Glomerular endothelial cell (primary cell): ENCODE results near the gene IL3. TPM values are rescaled to one million over a fixed set of nuclear protein-coding genes. Genes with fewer than 3 reads are reported as not detected.

Experiments
- DNase-seq: peaks from one replicate; pipeline ENCODE4 v3.0.0-alpha.2; 2011; ENCODE audit warnings: low read depth, low spot score; ENCODE audit errors: extremely low read depth
- total RNA-seq: library from RNA; depleted of rRNA; stranded (reverse); fragments of >200 nt; gene quantifications from 2 replicates; pipeline ENCODE4 v1.2.3, GENCODE V29; 2015

The IL3 gene
- total RNA-seq = not detected in 2 replicates

DNA sequence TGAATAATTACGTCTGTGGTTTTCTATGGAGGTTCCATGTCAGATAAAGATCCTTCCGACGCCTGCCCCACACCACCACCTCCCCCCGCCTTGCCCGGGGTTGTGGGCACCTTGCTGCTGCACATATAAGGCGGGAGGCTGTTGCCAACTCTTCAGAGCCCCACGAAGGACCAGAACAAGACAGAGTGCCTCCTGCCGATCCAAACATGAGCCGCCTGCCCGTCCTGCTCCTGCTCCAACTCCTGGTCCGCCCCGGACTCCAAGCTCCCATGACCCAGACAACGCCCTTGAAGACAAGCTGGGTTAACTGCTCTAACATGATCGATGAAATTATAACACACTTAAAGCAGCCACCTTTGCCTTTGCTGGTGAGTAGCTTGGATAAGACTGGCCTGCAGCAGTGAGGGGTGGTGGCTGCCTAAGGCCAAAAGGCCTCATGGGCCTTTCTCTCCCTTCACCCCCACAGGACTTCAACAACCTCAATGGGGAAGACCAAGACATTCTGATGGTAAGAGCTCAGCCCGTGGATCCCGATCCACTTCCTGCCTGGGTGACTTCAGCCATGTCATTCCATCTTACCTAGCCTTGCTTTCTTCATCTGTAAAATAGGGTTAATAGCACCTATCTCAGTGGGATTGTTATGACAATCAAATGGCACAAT is at the start of gene IL3:
Gene IL3, plus strand, starts transcription at position 155 of the 661 bp plus-strand sequence. Its CDS starts 52 bp downstream, at position 207.
- no peak for DNase-seq

DNA sequence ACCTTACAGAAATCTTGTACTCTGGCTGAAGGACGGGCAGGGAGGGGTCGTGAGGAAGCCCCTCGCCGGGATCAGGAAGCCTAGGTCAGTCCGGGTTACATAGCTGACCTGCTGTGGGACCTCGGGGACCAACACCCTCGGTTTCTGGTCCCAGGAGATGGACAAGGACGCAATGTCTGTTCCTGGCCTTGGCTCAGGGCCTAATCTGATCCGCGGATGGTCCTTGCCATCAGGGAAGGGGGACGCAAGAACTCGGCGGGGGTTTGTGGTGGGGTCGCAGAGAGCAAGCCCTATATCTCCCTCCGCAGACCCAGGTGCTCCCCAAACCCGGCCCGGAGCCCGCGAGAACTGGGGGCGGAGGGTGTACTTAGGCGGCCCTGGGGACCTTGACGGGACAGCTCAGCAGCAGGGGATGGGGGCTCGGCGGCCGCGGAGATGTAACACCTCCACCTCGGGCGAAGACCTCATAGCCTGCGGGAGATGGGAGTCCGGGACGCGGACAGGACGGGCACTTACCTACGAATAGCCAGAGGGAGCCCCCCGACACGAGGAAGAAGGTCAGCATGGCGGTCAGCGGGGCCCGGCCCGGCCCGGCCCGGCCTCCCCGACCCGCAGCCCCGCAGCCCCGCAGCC is 49.4 kb upstream of the IL3 start:
- DNase-seq = no peak

GRCh38 chr5:132011622-132012343 is 48.7 kb upstream of the IL3 start, which contains the start of gene ACSL6:
ACSL6 (minus strand) TSS chr5:132011658; CDS start chr5:132011553, 105 bp downstream.
- no peak for DNase-seq

GRCh38 chr5:132012371-132013005 is 48.0 kb upstream of the IL3 start:
- peak; percentile 20 for DNase-seq

- no peak for DNase-seq
Measured at GRCh38 chr5:132013006-132013689, 47.3 kb upstream of the IL3 start.

DNA sequence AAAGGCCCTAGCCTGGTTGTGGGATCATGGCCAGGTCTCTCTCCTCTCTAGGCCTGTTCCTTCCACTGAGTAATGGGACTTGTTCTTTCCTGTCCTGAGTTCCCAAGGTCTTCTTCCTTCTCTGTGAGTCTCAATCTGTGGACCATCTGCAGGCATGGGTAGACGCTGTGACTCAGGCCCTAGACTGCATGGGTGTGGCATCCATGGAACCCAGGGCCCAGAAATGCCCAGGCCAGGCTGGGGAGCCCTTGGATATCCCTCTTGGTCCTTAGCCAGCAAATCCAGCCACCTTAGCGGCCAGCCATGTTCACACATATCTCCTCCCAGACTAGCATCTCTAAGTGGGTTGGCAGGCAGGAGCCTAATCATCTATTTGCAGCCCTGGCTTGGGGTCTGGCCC is 46.7 kb upstream of the IL3 start:
- DNase-seq = no peak

DNA sequence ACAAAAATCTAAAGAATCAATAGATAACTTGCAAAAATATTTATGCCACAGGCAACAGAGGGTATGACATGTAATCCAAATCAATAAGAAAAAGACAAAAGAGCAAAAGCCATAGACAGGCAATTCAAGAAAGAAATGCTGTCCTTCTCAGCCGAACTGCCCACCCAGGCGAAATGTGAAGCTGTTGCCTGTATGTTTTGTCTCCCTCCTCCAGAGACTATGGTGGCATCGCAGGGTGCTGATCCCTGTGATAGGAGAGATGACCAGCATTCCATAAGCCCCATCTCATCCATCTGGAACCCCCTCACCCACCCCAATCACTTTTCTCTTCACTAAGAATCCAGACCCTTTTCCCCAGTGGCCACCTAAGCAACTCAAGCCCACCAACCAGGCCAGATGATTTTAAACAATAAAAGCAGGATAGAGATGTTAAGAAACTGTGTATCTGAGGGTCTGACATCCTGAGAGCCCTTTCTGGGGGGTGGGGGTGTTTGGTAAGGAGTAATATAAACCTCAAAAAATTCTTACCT is 43.7 kb upstream of the IL3 start:
- DNase-seq = no peak

DNA sequence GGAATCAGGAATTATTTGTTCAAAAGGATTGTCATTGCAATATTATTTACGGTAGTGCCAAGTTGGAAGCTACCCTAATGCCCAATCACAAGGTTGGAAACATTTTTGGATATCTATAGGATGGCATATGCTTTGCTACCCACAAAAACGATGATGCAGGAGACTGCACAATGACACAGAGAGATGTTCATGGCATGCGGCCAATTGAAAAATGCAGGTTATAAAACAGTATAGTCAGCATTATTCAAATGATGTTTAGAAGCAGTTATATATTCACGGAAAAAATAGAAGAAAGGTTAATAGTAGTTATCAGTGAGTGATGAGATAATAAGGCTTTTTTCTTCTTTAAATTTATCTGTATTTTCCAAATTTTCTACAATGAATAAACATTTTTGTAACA is 43.1 kb upstream of the IL3 start:
- DNase-seq = no peak

DNA sequence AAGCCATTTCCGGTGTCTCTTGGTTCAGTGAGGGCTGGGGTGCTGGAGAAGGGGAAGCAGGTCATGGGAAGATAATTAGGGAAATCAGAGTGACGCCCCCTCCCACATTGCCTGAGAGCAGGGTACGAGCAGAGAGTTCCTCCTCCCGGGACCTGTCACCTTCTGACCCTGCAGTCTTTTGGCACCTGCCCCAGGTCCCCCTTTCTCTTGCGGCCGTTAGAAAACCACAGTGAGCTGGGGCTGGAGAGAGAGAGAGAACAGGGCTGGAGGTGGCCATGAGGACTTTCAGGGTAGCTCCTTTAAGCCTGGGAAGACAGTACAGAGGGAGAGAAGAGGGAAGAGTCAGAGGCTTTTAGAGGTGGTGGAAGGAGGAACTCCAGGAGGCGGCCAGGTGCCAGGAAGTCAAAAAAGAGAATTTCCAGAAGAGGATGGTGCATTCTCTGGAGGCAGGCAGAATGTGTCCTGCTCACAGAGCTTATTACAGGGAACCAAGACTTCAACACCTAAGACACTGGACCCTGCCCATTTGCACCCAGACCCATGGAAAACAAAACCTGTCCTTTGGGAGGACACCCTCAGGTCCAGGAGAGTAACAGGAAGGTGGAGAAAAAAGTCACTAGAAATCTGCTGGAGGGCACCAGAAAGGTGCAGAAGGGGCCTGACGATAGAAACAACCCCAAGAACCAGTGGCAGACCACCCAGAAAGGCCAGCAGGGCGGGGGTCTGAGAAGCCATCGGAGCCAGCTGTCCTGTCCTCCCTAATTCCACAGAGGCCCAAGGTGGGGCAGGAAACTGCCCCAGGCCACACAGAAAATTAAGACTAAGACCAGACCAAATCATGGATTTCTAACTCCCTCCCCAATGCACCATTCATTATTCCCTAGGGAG is 42.5 kb upstream of the IL3 start:
- DNase-seq = no peak

DNA sequence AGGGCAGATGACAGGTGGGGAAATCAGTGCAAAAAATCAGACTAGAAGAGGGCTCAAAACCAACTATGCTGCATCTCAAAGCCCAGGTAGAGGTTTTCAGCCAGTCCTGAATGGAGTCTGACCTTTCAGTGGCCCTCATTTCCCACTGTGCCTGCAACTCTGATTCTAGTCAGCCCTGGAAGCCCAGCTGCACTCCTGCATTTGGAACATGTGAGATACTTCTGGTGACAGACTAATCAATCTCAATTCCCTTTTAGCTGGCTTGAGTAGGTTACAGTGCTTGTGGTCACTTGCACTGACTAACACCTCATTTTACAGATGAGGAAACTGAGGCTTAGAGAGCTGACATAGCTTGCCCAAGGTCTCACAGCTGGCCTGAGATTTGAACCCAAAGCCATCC is 41.1 kb upstream of the IL3 start:
- DNase-seq = no peak

DNA sequence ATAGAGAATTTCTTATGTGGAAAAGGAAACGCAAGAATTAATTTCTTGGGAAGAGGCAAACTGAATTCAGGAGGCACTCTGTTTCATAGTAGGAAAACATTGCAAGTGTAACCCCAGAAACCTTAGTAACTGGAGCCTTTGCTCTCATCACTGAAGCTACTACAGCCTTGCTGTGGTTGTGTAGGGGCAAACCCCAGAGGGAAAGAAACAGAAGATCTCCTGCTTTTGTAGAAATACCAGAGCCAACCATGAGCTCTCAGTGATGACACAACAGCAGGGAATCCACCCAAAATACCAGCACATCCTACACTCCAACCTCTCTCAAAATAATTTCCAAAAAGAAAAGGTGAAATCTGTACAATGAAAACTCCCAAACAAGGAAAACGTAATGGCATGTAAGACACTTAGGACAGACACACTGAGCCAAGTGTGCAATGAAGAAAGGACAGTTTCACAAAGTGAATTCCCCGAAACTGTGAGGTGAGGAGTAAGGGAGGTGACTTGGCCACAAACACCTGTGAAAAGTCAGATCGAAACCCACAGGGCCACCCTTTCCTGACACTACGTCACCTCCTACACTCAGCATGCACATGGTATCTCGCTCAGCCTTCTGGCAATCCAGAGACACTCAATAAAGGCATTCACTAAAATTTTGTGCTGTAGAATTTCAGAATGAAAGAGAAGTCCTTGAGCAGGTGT is 40.4 kb upstream of the IL3 start:
- DNase-seq = no peak

- DNase-seq = no peak
Measured at GRCh38 chr5:132020568-132021339, 39.7 kb upstream of the IL3 start.

- DNase-seq = no peak
Measured at GRCh38 chr5:132021654-132022053, 38.8 kb upstream of the IL3 start.

DNA sequence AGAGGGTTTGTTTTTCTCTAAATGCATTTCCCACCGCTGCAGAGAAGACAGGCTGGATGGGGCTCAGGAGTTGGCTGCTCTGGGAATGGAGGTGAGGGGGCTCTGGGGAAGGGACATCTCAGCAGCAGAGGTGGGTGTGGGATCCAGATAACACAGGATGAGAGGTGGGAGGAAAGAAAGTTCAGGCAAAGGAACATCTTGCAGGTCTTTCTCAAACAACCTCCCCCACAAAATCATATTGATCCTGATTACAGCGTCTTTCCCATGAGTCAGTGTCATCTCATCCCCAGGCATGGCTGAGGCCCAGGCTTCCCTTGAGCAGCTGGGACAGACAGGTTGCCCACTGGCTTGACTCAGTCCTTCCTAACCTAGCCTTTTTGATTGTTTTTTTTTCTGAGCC is 37.7 kb upstream of the IL3 start:
- no peak for DNase-seq

DNA sequence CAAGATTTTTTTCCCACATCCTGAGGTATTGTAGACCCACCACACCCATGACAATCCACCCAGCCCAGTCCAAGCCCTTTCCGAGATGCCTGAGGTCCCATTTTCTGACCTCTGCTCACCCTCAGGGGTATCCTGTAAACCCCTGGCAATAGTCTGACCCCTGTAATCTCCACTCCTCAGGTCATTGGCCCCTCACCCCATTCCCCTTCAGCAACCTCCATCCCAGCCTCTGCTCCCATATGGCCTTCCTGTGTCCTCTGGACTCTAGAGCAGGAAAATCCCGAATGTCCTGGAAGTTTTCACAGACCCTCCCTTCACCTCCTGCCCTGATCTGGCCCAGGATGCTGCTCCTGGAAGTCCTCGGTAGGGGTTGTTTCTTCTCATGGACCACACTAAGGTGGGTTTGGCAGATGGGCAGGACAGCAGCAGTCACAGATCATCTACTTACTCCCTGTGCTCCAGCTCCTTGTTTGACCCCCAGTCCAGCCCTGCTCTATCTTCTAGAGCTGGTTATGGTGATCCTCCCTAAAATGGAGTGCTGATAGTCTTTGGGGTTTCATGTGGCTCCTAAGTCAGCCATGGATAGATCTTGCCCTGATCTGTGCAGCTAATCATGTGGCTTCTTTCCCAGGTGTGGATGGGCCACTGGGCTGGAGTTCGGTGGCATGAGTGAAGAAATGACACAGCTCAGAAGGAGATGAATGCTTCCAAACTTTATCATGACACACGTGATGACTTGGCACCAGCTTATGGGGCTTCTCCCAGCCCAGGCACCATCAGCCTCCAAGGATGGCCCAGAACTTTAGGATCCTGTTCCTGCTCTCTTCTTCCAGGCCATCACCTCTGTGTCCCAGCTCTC is 37.0 kb upstream of the IL3 start:
- no peak for DNase-seq

DNA sequence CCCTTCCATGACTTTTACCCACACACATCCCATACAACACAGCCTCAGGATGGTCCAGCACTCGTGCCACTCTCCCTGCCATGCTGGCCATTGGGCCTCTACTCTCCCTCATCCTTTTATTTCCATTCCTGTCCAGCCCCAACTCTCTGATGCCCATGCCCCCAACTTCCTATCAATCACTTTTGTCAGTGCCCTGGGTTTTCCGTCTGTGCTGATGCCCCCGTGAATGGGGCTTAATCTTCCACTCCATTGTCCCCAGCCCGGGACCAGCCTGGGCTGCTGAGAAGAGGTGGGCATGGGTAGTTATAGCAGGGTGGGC is 36.4 kb upstream of the IL3 start:
- DNase-seq = no peak

GRCh38 chr5:132024789-132025402 is 35.6 kb upstream of the IL3 start:
- DNase-seq = no peak
